ENCODE data around the gene SHROOM2.
"Not testable (repeated sequence)": the region's sequence is repeated elsewhere in the genome, so short reads cannot be mapped to it uniquely, and the experiment has no call there.

DNA sequence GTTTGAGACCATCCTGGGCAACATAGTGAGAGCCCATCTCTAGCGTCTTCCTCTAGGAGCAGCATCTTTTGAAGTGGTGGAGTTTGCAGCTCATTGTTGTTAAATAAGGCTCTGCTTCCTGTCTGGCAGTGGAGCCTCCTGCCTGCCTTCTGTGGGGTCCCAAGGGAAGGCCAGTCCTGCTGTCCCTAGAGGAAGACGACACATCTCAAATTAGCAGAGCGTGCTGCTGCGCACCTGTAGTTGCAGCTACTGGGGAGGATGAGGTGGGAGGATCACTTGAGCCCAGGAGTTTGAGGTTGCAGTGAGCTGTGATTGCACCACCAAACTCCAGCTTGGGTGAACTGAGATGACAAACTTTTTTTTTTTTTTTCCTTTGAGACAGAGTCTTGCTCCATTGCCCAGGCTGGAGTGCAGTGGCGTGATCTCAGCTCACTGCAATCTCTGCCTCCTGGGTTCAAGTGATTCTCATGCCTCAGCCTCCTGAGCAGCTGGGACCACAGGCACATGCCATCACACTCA lies 17.8 kb upstream of the SHROOM2 start:
- TF ChIP-seq, protein P1, sequence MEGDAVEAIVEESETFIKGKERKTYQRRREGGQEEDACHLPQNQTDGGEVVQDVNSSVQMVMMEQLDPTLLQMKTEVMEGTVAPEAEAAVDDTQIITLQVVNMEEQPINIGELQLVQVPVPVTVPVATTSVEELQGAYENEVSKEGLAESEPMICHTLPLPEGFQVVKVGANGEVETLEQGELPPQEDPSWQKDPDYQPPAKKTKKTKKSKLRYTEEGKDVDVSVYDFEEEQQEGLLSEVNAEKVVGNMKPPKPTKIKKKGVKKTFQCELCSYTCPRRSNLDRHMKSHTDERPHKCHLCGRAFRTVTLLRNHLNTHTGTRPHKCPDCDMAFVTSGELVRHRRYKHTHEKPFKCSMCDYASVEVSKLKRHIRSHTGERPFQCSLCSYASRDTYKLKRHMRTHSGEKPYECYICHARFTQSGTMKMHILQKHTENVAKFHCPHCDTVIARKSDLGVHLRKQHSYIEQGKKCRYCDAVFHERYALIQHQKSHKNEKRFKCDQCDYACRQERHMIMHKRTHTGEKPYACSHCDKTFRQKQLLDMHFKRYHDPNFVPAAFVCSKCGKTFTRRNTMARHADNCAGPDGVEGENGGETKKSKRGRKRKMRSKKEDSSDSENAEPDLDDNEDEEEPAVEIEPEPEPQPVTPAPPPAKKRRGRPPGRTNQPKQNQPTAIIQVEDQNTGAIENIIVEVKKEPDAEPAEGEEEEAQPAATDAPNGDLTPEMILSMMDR (IDR thresholded peaks at IDR 0.05), result not testable (repeated sequence)
- not testable (repeated sequence) for TF ChIP-seq EP300 (IDR thresholded peaks at IDR 0.05)
